Left forelimb (tissue), 1 donor: ENCODE measurements around the gene P2RY2.
"Not testable (repeated sequence)": the region's sequence is repeated elsewhere in the genome, so short reads cannot be mapped to it uniquely, and the experiment has no call there.

Source experiments
- DNase-seq: peaks from one replicate; pipeline ENCODE4 v3.0.0-alpha.2; 2018; ENCODE audit warnings: low spot score

P2RY2 gene

GRCh38 chr11:73228268-73229134, 10.4 kb downstream of the P2RY2 start:
- DNase-seq, result no peak

- peak; percentile 58 for DNase-seq
Observed at GRCh38 chr11:73229321-73229895, 11.3 kb downstream of the P2RY2 start.

- DNase-seq, result peak; percentile 51
Observed at GRCh38 chr11:73229896-73230875, 12.1 kb downstream of the P2RY2 start.

GRCh38 chr11:73230931-73231330, 12.8 kb downstream of the P2RY2 start:
- peak; percentile 53 for DNase-seq

- not testable (repeated sequence) for DNase-seq
Observed at GRCh38 chr11:73232487-73232886, 14.4 kb downstream of the P2RY2 start.

GRCh38 chr11:73233211-73233610, 15.1 kb downstream of the P2RY2 start:
- DNase-seq, result no peak

- DNase-seq, result no peak
Observed at GRCh38 chr11:73233692-73234470, 15.8 kb downstream of the P2RY2 start.

- DNase-seq, result peak; percentile 62
Observed at GRCh38 chr11:73234471-73235181, 16.5 kb downstream of the P2RY2 start.

GRCh38 chr11:73235236-73235786, 17.2 kb downstream of the P2RY2 start:
- peak; percentile 33 for DNase-seq

- peak; percentile 51 for DNase-seq
Observed at GRCh38 chr11:73236205-73236765, 18.2 kb downstream of the P2RY2 start.

- DNase-seq, result peak; percentile 64
Observed at GRCh38 chr11:73236854-73237253, 18.8 kb downstream of the P2RY2 start.

GRCh38 chr11:73237471-73238290, 19.6 kb downstream of the P2RY2 start:
- DNase-seq, result peak; percentile 38

GRCh38 chr11:73239111-73239521, 21.0 kb downstream of the P2RY2 start:
- peak; percentile 45 for DNase-seq

GRCh38 chr11:73239571-73240189, 21.6 kb downstream of the P2RY2 start:
- DNase-seq, result no peak

- peak; percentile 52 for DNase-seq
Observed at GRCh38 chr11:73240190-73240781, 22.2 kb downstream of the P2RY2 start.

- no peak for DNase-seq
Observed at GRCh38 chr11:73241300-73241699, 23.2 kb downstream of the P2RY2 start.

- peak; percentile 90 for DNase-seq
Observed at GRCh38 chr11:73242251-73243092, 24.4 kb downstream of the P2RY2 start.
